ENCODE measurements around the gene MAPK8IP3.

DNA sequence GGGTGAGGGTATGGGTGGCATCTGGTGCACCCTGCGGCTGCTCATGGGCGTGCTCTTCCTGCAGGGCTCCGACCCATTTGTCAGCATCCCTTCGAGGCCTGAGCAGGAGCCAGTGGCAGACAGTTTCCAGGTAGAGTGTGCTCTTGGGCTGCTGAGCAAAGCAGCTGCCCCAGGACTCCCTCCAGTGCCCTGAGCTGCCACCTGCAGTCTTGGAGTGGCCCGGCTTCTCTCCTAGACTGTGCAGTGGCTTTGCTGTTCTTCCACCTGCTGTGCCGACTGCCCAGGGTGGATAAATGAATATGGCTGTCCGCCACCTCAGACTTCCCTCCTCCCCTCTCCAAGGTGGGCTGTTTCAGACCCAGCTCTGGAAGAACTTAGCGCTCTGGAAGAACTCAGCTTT lies 38.7 kb upstream of the MAPK8IP3 start:
- TF ChIP-seq POLR2A (IDR thresholded peaks at IDR 0.05): no peak
- TF ChIP-seq, protein P1, sequence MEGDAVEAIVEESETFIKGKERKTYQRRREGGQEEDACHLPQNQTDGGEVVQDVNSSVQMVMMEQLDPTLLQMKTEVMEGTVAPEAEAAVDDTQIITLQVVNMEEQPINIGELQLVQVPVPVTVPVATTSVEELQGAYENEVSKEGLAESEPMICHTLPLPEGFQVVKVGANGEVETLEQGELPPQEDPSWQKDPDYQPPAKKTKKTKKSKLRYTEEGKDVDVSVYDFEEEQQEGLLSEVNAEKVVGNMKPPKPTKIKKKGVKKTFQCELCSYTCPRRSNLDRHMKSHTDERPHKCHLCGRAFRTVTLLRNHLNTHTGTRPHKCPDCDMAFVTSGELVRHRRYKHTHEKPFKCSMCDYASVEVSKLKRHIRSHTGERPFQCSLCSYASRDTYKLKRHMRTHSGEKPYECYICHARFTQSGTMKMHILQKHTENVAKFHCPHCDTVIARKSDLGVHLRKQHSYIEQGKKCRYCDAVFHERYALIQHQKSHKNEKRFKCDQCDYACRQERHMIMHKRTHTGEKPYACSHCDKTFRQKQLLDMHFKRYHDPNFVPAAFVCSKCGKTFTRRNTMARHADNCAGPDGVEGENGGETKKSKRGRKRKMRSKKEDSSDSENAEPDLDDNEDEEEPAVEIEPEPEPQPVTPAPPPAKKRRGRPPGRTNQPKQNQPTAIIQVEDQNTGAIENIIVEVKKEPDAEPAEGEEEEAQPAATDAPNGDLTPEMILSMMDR (IDR thresholded peaks at IDR 0.05): no peak
